Chondrocyte (in vitro differentiated cells): ENCODE data around the gene NXN. TPM values are rescaled to one million over a fixed set of nuclear protein-coding genes. Genes with fewer than 3 reads are reported as not detected.

Experiments used
- DNase-seq: peaks from one replicate; pipeline ENCODE4 v3.0.0; 2021; ENCODE audit warnings: mixed read lengths, low spot score
- H3K27ac Mint-ChIP-seq: one replicate; pipeline ENCODE4 v1.8.0; 2021; ENCODE audit warnings: mild to moderate bottlenecking, moderate library complexity, mixed read lengths; ENCODE audit not compliant: unreplicated experiment
- H3K27me3 Mint-ChIP-seq: 2 replicates; pipeline ENCODE4 v1.8.0; 2021; ENCODE audit warnings: low read depth, mixed read lengths
- H3K36me3 Mint-ChIP-seq: 2 replicates; pipeline ENCODE4 v1.8.0; 2021; ENCODE audit warnings: low read depth, mixed read lengths
- H3K4me1 Mint-ChIP-seq: 2 replicates; pipeline ENCODE4 v1.8.0; 2021; ENCODE audit warnings: low read depth, mild to moderate bottlenecking, mixed read lengths
- H3K4me3 Mint-ChIP-seq: one replicate; pipeline ENCODE4 v1.8.0; 2021; ENCODE audit warnings: mild to moderate bottlenecking, moderate library complexity, mixed read lengths; ENCODE audit not compliant: unreplicated experiment
- H3K9me3 Mint-ChIP-seq: 2 replicates; pipeline ENCODE4 v1.8.0; 2021; ENCODE audit warnings: low read depth, mixed read lengths
- total RNA-seq: library from RNA; stranded (reverse); gene quantifications from 3 replicates; pipeline ENCODE4 v1.2.1, GENCODE V29; 2021
- TF ChIP-seq, protein P1 (sequence below): fragments of 200-600 bp; sonication (generic); IDR thresholded peaks from 2 replicates; pipeline ENCODE4 v1.5.0; 2021; ENCODE audit warnings: antibody characterized with exemption, mild to moderate bottlenecking, moderate library complexity

NXN gene
- total RNA-seq, 1 donor from 2014 or later = 86.4 TPM

DNA sequence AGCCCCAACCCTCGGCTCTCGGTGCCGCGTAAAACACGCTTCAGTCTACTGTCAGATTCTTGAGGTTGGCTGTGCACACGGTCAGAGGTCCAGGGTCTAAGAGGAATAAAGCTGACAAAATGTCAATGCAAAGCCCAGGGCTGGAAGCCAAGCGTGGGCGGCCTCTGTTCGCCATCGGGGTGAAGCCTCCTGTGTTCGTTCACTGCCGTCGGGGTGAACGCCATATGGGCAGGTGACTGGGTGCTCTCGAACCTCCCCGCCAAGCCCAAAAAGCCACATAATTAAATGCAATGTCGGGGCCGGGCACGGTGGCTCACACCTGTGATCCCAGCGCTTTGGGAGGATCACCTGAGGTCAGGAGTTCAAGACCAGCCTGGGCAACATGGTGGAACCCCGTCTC, 152.8 kb downstream of the NXN start:
- H3K9me3 Mint-ChIP-seq = peaks cover under 1% of the 10 kb centered on the region
- TF ChIP-seq, protein P1, sequence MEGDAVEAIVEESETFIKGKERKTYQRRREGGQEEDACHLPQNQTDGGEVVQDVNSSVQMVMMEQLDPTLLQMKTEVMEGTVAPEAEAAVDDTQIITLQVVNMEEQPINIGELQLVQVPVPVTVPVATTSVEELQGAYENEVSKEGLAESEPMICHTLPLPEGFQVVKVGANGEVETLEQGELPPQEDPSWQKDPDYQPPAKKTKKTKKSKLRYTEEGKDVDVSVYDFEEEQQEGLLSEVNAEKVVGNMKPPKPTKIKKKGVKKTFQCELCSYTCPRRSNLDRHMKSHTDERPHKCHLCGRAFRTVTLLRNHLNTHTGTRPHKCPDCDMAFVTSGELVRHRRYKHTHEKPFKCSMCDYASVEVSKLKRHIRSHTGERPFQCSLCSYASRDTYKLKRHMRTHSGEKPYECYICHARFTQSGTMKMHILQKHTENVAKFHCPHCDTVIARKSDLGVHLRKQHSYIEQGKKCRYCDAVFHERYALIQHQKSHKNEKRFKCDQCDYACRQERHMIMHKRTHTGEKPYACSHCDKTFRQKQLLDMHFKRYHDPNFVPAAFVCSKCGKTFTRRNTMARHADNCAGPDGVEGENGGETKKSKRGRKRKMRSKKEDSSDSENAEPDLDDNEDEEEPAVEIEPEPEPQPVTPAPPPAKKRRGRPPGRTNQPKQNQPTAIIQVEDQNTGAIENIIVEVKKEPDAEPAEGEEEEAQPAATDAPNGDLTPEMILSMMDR = no peak
- peaks cover 14% of the 10 kb centered on the region for H3K4me1 Mint-ChIP-seq
- H3K27ac Mint-ChIP-seq = no peak overlapping the region
- no peaks in the 10 kb centered on the region for H3K27me3 Mint-ChIP-seq
- peaks cover 9% of the 10 kb centered on the region for H3K36me3 Mint-ChIP-seq
- no peak for DNase-seq
- H3K4me3 Mint-ChIP-seq = no peak overlapping the region

DNA sequence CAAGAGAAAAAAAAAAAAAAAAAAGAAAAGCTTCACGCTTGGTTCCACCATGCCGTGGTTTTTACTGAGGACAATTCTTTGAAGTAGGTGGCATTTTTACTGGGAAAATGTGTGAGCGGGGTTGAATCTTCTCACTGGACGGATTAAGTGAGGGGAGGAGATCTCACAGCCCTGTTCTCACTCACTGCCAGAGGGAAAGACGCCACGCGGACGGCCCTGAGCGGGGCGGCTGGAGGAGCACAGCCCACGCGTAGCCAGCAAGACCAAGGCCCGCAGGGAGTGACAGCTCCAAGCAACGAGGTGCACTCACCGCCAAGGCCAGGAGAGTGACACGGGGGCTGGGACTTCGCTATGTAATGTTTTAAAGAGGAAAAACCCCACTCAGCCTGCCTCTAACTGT, 154.4 kb downstream of the NXN start:
- no peak for DNase-seq
- no peak overlapping the region for H3K4me3 Mint-ChIP-seq
- H3K4me1 Mint-ChIP-seq = peaks cover 13% of the 10 kb centered on the region
- H3K9me3 Mint-ChIP-seq = no peaks in the 10 kb centered on the region
- H3K36me3 Mint-ChIP-seq = peaks cover 9% of the 10 kb centered on the region
- TF ChIP-seq, protein P1 = no peak
- no peaks in the 10 kb centered on the region for H3K27me3 Mint-ChIP-seq
- no peak overlapping the region for H3K27ac Mint-ChIP-seq

GRCh38 chr17:824378-824777, 155.2 kb downstream of the NXN start:
- TF ChIP-seq, protein P1 = no peak
- Mint-ChIP-seq H3K27me3 (no peaks in the 10 kb centered on the region), H3K9me3 (no peaks in the 10 kb centered on the region), H3K36me3 (peaks cover 13% of the 10 kb centered on the region), H3K4me3 (no peak overlapping the region), H3K27ac (no peak overlapping the region), H3K4me1 (peaks cover 7% of the 10 kb centered on the region)
- DNase-seq = no peak

DNA sequence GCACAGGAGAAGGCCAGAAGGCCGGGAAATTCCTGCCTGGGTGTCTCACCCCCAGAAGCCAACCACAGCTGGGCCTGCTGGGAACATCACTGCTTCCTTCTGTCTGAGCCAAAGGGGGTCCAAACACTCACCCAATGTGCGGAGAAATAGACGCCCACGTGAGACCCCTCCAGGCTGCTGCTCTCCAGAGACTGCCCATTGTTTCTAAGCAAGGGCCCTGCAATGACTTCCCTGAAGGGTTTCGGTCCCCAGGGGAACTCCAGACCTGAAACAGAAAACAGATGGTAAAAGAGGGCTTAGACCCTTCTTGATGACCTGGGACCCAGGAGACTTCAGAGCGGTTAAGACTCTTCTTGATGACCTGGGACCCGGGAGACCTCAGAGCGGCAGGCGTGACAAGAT, 156.1 kb downstream of the NXN start:
- Mint-ChIP-seq H3K4me1 (peaks cover 2% of the 10 kb centered on the region), H3K27me3 (no peaks in the 10 kb centered on the region), H3K36me3 (peaks cover 15% of the 10 kb centered on the region), H3K4me3 (no peak overlapping the region), H3K27ac (no peak overlapping the region), H3K9me3 (no peaks in the 10 kb centered on the region)
- TF ChIP-seq, protein P1 = no peak
- DNase-seq = no peak

GRCh38 chr17:819251-819650, 160.3 kb downstream of the NXN start:
- no peaks in the 10 kb centered on the region for H3K4me1 Mint-ChIP-seq
- no peak overlapping the region for H3K4me3 Mint-ChIP-seq
- H3K27me3 Mint-ChIP-seq = no peaks in the 10 kb centered on the region
- peaks cover 22% of the 10 kb centered on the region for H3K36me3 Mint-ChIP-seq
- TF ChIP-seq, protein P1 = no peak
- H3K9me3 Mint-ChIP-seq = no peaks in the 10 kb centered on the region
- DNase-seq = no peak
- H3K27ac Mint-ChIP-seq = no peak overlapping the region
